ENCODE results near the gene GANAB.
"Not testable (repeated sequence)": the region's sequence is repeated elsewhere in the genome, so short reads cannot be mapped to it uniquely, and the experiment has no call there.

The GANAB gene

DNA sequence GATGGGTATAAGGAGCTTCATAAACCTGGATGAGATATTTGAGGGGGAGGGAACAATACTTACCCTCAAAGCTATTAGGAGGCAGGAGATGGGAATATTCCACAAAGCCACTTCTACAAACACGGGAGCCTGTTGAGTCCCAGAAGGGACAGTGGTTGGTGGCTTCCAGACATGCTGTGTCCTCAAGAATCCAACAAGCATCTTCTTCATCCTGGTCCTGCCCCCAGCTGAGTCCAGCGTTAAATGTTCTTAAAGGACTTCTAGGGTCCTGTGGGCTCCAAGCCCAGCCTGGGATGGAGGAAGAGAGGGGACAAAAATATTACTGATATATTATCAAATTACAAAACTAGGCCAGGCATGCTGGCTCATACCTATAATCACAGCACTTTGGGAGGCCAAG lies 21.0 kb upstream of the GANAB start:
- no peak for DNase-seq (ENCODE audit: low spot score)

DNA sequence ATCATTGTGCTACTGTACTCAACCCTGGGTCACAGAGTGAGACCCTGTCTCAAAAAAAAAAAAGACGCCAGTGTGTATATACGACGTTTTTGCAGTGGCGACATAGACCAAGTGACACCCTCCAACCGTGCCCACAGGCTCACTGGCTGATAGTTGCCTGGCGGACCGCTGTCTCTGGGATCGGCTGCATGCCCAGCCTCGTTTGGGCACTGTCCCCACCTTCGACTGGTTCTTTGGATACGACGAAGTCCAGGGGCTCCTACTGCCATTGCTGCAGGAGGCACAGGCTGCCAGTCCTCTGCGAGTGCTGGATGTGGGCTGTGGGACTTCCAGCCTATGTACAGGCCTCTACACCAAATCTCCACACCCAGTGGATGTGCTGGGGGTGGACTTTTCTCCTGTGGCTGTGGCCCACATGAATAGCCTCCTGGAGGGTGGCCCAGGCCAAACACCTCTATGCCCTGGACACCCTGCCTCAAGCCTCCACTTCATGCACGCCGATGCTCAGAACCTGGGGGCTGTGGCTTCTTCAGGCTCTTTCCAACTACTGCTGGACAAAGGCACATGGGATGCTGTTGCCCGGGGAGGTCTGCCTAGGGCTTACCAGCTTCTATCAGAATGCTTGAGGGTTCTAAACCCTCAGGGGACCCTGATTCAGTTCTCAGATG lies 20.0 kb upstream of the GANAB start:
- DNase-seq (ENCODE audit: low spot score): no peak

DNA sequence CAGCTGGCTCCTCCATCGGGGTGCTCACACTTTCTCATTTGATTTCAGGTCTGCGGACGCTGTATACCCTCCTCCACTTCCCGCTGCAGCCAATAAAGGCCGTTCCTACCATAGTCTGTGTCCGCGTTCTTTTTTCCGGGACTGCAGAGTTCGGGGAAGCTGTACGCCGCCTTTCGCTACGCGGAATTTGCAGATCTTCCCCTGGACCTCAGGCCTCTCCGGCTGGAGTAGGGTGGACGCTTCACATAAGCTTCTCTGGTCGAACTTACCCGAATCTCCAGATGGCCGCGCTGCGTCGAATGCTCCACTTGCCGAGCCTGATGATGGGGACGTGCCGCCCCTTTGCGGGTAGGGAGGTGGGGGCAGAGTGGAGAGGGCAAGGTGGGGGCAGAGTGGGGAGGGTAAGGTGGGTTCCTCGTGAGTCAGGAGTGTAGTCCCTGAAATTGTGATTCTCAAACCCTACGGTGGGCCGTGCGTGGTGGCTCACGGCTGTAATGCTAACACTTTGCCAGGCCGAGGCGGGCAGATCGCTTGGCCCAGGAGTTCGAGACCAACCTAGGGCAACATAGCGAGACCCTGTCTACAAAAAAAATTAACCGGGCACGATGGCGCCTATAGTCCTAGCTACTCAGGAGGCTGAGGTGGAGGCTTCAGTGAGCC lies 19.3 kb upstream of the GANAB start:
- peak; percentile 37 for DNase-seq (ENCODE audit: low spot score)

DNA sequence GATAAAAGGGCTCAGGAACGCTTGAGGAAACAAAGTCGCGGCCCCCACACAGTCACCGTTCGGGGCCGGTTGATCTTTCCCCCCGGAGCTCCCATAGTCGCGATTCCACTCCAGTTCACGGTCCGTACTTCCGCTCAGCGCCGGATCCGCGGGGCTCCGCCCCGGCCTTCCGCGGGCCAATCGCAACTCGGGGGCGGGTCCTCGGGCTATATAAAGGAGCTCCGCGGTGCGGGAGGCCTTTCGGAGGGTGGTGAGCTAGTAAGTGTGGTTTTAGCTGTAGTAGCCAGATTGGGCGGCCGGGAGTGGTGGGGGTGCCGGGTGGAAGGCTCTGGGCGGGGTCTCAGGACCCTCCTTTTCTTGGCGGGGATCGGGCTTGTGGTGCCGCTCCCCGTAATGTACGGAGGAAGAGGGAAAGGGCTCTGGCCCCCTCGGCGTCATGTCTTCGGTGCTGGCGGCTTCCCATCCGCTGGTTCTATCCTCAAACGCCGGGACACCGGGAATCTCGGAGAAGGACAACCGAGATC lies 18.7 kb upstream of the GANAB start, which contains the start of the genes C11orf98 and CSKMT:
TSS of gene C11orf98 (minus strand) at position 136 of the 524 bp plus-strand sequence. CDS start at position 95, 41 bp downstream.
TSS of gene CSKMT (plus strand) at position 238 of the 524 bp plus-strand sequence. CDS start 568 bp downstream, outside the sequence.
- peak; percentile 95 for DNase-seq (ENCODE audit: low spot score)

DNA sequence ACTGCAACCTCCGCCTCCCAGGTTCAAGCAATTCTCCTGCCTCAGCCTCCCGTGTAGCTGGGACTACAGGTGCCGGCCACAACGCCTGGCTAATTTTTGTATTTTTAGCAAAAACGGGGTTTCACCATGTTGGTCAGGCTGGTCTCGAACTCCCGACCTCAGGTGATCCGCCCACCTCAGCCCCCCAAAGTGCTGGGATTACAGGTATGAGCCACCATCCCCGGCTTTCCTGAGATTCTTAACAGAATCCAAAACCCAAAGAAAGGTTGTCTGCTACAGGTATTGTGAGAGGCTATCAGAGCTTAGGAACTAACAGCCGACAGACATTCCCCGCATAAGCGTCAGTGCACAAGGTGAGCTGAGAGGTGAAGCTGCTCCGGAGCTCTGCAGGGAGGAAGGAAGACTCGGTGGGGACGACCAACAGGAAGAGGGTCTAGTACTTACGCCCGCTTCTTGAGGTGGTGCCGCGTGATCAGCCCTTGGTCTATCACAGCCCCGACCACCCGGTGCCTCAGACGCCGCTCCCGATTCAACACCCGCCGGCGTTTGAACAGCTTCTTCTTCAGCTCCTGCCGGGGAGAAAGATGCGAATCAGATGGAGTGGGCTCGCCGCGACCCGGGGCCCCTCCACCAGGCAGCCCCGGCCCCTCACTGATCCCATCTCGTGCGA lies 18.1 kb upstream of the GANAB start:
- DNase-seq (ENCODE audit: low spot score): peak; percentile 66

DNA sequence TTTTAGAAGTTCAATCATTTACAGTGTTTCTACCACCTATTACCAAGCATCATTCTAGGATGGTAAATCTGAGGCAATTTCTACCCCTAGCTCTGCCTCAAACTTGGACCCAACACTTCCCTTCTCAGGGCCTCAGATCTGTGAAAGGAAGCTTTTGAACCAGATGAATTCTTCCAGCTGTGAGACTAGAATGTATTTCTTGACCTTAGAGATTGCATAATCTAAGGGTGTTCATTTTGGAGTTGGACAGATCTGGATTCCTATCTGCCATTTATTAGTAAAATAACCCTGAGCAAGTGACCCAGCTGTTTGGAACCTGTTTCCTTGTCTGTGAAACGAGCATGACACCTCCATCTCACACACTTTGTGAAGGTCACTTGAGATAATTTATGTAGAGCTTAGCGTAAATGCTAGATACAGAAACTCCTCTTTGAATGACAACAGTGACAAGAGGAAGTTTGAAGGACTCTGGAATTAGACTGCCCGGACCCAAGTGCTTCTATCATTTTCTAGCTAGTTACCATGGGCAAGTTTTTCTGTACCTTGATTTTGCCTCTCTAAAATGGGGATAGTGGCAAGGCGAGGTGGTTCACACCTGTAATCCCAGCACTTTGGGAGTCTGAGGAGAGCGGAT lies 10.5 kb upstream of the GANAB start:
- no peak for DNase-seq (ENCODE audit: low spot score)

DNA sequence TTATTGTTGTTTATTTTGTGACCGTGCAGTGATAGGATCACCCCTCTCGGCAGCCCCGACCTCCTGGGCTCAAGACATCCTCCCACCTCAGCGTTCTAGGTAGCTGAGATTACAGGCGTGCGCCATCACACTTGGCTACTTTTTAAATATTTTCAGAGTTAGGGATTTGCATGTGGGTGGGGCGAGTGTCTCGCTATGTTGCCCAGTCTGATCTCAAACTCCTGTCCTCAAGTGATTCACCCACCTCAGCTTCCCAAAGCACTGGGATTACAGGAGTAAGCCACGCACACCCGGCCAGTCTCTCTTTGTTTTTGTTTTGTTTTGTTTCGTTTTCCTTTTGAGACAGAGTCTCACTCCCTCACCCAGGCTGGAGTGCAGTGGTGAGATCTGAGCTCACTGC lies 7.9 kb upstream of the GANAB start:
- no peak for DNase-seq (ENCODE audit: low spot score)

DNA sequence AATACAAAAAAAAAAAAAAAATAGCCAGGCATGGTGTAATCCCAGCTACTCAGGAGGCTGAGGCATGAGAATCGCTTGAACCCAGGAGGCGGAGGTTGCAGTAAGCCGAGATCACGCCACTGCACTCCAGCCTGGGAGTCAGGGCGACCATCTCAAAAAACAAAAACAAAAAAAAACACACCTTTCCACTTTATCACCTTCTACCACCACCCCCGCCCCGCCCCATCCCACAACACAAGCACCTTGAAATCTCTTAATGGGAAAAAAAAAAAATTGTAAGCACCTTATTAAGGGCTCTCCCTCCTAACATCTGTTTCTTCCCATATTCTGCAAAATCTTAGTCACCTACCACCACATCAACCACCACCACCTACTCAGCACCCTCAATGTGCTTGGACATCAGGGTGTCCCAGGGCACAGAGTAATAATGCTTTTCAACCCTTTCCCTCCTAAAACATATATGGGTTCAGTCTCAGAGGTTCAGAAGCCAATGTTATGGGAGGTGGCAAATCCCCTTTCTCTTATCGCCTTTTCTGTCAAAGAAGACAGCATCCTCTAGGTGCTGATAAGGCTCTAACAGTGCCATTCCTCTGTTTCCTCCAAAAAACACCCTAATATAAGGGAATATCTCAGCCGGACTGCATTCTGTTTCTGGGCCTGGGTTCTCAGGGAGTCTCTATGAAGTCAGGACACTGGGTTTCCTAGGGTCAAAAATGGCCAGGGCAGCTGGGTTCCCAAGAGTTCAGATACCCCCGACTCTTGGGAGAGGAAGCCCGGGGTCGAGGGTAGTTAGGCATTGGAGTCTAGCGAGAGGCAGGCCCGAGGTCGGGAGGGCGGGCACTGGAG lies 6.0 kb upstream of the GANAB start:
- DNase-seq (ENCODE audit: low spot score): no peak

DNA sequence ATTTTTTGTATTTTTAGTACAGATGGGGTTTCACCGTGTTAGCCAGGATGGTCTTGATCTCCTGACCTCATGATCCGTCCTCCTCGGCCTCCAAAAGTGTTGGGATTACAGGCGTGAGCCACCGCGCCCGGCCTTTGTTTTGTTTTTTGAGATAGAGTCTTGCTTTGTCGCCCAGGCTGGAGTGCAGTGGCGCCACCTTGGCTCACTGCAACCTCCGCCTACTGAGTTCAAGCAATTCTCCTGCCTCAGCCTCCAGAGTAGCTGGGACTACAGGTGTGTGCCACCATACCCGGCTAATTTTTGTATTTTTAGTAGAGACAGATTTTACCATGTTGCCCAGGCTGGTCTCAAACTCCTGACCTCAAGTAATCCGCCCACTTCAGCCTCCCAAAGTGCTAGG lies 3.9 kb upstream of the GANAB start:
- not testable (repeated sequence) for DNase-seq (ENCODE audit: low spot score)

DNA sequence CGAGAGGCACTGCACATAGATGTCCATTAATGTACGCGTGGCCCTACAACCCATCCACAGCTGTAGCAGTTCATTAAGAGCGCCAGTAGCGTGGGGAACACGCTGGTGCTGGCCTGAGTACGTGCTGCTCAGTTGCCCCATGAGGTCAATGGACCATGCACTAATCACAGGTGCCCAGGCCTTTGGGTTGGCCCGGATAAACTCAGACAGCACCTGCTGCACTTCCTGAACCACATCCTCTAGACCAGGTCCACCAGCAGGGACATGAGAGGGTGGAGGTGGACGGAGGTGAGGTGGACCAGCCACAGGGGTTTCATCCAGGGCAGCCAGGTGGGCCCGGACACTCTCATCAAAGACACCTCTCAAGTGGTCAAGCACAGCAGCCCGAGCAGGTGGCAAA lies 3.1 kb upstream of the GANAB start:
- DNase-seq (ENCODE audit: low spot score): no peak

DNA sequence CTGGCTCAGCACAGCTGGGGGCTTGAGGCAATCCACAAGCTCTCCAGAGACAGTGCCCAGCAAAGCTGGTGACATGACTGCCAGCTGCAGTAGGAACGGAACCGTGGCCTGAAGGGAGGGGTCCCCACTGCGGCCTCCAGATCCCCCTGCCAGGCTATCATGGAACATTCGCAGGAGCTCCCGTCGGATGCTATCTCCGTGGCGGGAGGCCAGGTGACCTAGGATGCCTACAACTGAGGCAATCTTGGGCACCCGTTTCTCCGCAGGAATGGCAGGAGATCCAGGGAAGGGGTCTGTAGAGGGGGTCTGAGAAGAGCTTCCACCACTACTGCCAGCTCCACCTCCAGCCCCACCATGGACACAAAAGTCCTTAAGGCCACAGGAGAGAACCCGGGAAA lies 2.6 kb upstream of the GANAB start:
- DNase-seq (ENCODE audit: low spot score): no peak

DNA sequence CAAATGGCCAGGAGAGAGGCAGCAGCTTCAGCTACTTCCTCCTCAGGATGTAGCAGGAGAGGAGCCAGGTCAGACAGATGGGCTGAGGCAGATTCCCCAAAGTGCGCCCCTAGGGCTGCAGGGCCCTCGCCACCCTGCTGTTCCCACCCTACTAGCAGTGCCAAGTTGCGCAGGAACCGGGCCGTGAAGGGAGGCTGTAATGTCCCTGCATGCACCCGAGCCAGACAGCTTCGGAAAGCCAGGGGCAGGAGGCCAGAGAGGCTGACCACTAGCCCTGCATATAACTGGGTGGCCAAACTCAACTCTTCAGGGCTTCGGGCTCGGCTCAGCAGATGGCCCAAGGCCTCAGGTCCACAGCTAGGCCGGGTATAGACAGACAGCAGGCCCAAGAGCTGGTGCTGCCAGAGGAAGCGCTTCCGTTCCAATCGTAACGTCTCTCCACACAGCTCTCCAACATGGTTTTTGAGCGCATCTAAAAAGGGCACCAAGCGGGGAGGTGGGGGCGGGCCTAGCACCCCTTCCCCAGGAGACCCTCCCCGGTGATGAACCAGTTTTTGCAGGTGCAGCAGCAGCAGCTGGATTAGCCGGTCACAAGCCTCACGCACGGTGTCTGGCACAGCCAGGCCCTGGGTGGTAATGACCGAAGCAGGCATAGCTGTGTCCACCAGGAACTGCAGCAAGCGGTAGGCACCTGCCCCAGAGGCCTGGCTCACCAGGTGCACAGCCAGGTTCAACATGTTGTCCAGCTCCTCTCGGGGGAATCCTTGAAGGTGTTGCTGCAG lies 2.0 kb upstream of the GANAB start:
- no peak for DNase-seq (ENCODE audit: low spot score)

DNA sequence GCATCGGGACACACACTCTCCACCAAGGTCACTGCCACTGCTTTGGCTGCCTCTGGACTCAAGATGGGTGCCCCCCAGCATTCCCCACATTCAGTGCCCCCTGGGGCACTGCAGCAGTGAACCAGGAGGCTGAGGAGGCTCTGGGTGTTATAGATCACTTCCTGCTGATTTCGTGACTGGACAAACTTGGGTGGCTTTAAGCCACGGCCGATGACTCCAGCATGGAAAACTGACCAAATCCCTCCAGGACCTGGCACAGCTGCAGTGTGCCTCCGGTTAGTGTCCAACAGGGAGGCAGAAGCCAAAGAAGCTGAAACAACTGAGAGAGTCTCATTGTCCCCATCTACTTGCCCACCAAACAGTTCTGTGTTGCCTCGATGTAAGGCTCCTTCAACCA lies 1.2 kb upstream of the GANAB start:
- DNase-seq (ENCODE audit: low spot score): no peak

DNA sequence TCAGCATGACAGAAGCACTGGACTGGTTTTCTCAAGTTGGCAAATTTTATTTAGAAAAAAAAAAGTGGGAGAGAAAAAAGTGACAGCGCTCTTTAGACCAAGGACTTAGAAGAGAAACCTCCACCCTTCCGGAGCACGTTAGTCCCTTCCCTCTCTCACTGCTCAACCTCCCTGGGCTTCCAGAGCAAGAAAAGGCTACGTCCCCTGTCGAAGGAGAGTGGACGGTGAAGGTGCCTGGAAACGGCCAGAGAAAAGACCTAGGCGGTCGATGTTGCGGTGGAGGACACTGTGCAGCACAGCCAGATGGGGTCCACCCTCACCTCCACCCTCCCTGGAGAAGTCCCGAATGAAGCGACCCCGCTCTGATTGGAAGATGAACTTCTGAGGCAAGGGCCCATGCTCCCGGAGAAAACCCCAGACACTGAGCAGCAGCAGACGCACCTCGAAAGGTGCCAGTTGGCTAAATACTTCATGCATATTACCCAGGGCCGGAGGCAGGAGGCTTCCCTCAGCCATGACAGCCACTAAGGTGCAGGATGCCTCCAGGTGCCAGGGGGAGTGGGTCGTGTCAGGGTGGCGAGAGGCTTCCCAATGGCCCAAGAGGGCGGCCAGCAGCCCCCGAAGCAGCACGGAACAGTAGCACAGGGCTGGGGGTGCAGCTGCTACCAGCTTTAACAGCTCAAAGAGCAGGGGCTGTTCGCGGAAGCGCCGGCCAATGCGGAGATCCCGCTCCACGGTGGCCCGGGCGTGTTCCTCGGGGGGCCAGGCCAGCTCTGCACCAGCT lies 604 bp upstream of the GANAB start:
- no peak for DNase-seq (ENCODE audit: low spot score)

DNA sequence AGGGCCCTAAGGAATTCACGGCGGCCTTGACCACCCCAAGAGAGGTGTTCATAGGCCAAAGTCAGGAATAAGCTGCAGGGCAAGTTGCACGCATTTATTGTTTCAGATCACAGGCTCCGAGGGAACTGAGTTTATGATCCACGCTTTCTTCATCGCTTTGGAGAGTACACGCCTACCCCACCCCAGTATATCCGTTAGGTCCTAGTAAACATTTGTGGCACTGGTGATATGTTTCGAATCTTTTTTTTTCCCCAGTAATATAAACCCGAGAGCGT lies 805 bp downstream of the GANAB start:
- no peak for DNase-seq (ENCODE audit: low spot score)

DNA sequence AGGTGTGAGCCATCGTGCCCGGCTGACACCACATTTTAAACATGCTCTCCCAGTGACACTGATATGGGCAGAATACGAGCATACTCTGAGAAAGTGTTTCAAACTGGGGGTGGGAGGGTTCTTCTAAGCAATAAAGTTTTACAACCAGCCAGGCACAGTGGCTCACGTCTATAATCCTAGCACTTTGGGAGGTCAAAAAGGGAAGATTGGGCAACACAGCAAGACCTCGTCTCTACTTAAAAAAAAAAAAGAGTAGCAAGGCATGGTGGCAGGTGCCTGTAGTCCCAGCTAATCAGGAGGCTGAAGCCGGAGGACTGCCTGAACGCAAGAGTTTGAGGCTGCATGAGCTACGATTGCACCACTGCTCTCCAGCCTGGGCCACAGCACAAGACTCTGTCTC lies 2.2 kb downstream of the GANAB start:
- no peak for DNase-seq (ENCODE audit: low spot score)

DNA sequence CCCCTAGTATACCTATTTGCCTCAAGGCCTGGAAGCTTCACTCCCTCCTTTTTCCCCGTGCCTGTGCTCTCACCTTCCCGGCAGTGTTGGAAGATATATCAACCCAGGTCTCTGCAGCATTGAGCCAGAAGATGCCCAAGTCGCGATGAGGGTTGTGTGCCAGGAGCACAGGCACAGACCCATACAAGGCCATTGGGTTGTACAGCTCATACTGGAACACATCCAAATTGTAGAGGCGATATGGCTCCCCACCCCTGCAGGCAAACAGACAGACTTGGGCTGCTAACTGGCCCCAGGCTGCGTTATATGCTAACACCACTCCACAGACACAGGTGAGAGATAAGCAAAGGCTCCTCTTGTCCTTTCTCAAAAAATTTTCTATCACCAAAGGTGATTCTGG lies 13.9 kb downstream of the GANAB start:
- no peak for DNase-seq (ENCODE audit: low spot score)

DNA sequence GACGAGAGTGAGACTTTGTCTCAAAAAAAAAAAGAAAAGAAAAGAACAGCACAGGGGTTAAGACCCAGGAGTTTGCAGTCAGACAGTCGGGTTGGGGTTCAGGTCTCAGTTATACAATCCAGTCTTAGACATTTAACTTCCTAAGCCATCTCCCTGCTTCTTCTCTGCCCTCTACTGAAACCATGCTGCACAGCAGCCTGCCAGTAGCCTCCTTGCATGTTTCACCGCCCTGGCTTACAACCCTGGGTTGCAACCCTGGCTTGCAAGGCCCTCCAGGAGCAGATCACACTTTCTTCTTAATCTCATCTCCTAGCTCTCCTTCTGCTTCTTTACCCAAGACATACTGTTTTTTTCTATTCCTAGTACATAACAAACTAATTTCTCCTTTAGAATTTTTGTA lies 18.7 kb downstream of the GANAB start:
- DNase-seq (ENCODE audit: low spot score): peak; percentile 42

DNA sequence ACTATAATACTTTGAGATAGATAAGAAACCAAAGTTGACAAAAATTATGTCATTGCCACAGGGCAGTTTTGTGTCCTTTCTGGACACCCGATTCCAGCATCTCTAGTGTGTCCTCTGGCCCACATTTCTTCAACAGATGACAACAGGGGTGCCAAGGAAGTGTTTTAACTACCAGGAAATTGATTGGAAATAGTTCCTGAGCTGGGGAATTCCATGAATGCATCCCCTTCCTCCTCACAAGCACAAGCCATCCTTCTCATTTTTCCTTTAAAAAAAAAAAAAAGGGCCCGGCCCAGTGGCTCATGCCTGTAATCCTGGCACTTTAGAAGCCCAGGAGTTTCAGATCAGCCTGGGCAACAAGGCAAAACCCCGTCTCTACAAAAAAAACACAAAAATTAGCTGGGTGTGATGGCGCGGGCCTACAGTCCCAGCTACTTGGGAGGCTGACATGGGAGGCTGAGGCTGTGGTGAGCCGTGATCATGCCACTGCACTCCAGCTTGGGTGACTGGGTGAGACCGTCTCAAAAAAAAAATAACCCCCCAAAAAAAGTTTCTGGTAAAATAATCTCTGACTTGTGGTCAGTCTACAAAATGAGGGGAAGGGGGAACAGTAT lies 23.8 kb downstream of the GANAB start:
- no peak for DNase-seq (ENCODE audit: low spot score)
